Measurements from ENCODE around the gene ADSL. TPM values are rescaled to one million over a fixed set of nuclear protein-coding genes. Genes with fewer than 3 reads are reported as not detected.
A peak's percentile ranks its signal among the peaks of the same experiment; 100 is the strongest.

ADSL gene
- total RNA-seq, 1 donor from 2014 or later: 31.3 TPM

- Histone ChIP-seq H3K27me3 (no peaks in the 10 kb centered on the region), H3K4me3 (no peak overlapping the region), H3K9me3 (no peaks in the 10 kb centered on the region), H3K27ac (no peak overlapping the region), H3K4me1 (no peaks in the 10 kb centered on the region), H3K36me3 (peaks cover 7 to 11% of the 10 kb centered on the region in 2 donors)
- intact Hi-C loops (cut with DNase I): no loop called here
- DNase-seq (ENCODE audit: low spot score in 2 of 2): no peak
- TF ChIP-seq, protein P1, sequence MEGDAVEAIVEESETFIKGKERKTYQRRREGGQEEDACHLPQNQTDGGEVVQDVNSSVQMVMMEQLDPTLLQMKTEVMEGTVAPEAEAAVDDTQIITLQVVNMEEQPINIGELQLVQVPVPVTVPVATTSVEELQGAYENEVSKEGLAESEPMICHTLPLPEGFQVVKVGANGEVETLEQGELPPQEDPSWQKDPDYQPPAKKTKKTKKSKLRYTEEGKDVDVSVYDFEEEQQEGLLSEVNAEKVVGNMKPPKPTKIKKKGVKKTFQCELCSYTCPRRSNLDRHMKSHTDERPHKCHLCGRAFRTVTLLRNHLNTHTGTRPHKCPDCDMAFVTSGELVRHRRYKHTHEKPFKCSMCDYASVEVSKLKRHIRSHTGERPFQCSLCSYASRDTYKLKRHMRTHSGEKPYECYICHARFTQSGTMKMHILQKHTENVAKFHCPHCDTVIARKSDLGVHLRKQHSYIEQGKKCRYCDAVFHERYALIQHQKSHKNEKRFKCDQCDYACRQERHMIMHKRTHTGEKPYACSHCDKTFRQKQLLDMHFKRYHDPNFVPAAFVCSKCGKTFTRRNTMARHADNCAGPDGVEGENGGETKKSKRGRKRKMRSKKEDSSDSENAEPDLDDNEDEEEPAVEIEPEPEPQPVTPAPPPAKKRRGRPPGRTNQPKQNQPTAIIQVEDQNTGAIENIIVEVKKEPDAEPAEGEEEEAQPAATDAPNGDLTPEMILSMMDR (IDR thresholded peaks at IDR 0.05): no peak
Observed at GRCh38 chr22:40334899-40335298, 11.4 kb upstream of the ADSL start.

GRCh38 chr22:40335358-40335757, 10.9 kb upstream of the ADSL start:
- H3K9me3 ChIP-seq: no peaks in the 10 kb centered on the region
- TF ChIP-seq, protein P1 (IDR thresholded peaks at IDR 0.05): no peak
- no peak overlapping the region for H3K27ac ChIP-seq
- intact Hi-C loops (cut with DNase I): no loop called here
- H3K4me1 ChIP-seq: no peaks in the 10 kb centered on the region
- no peak for DNase-seq (ENCODE audit: low spot score in 2 of 2)
- no peaks in the 10 kb centered on the region for H3K27me3 ChIP-seq
- peaks cover 7 to 11% of the 10 kb centered on the region in 2 donors for H3K36me3 ChIP-seq
- no peak overlapping the region for H3K4me3 ChIP-seq

DNA sequence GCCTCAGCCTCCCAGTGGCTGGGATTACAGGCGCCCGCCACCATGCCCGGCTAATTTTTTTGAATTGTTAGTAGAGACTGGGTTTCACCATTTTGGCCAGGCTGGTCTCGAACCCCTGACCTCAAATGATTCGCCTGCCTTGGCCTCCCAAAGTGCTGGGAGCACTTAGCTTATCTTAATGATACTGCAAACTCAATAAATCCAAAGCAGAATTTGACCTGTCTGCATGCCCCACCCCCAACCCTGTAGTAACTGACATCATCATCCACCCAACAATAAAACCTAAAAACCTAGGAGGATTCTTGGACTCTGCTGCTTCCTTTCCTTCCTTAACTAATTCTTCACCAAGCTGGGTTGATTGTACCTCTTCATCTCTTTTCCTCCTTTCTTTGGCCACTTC, 6.3 kb upstream of the ADSL start:
- no peak for DNase-seq (ENCODE audit: low spot score in 2 of 2)
- Histone ChIP-seq H3K9me3 (no peaks in the 10 kb centered on the region), H3K4me3 (no peak overlapping the region), H3K4me1 (no peaks in the 10 kb centered on the region), H3K36me3 (no peaks in the 10 kb centered on the region), H3K27ac (no peak overlapping the region), H3K27me3 (no peaks in the 10 kb centered on the region)
- intact Hi-C loops (cut with DNase I): no loop called here
- TF ChIP-seq, protein P1 (IDR thresholded peaks at IDR 0.05): no peak

DNA sequence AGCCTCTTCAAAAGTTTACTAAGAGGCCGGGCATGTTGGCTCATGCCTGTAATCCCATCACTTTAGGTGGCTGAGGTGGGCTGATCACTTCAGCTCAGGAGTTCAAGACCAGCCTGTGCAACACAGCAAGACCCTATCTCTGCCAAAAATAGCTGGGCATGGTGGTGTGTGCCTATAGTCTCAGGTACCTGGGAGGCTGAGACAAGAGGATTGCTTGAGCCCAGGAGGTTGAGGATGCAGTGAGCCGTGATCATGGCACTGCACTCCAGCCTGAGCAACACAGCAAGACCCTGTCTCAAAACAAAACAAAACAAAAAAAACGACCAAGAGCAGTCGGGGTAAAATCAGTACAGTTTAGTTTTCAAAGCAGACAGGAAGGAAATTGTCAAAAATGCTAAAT, 4.7 kb upstream of the ADSL start:
- Histone ChIP-seq H3K4me1 (peaks cover 0 to 3% of the 10 kb centered on the region in 2 donors), H3K4me3 (no peak overlapping the region), H3K36me3 (no peaks in the 10 kb centered on the region), H3K27me3 (no peaks in the 10 kb centered on the region), H3K27ac (no peak overlapping the region), H3K9me3 (no peaks in the 10 kb centered on the region)
- no peak for DNase-seq (ENCODE audit: low spot score in 2 of 2)
- intact Hi-C loops (cut with DNase I): no loop called here
- TF ChIP-seq, protein P1 (IDR thresholded peaks at IDR 0.05): no peak

DNA sequence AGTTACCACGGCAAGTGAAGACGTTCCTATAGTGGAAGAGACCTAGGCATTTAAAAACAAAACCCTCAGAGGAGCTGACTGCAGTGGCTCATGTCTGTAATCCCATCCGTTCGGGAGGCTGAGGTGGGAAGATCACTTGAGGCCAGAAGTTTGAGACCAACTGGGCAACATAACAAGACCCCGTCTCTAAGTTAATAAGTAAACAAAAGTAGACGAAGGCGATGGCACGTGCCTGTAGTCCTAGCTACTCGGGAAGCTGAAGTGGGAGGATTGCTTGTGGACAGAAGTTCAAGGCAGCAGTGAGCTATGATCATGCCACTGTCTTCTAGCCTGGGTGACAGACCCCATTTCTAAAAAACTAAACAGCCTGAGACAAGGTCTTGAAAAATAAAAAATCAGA, 3.8 kb upstream of the ADSL start:
- TF ChIP-seq, protein P1 (IDR thresholded peaks at IDR 0.05): no peak
- Histone ChIP-seq H3K27me3 (no peaks in the 10 kb centered on the region), H3K36me3 (no peaks in the 10 kb centered on the region), H3K4me1 (peaks cover 6 to 10% of the 10 kb centered on the region in 2 donors), H3K9me3 (no peaks in the 10 kb centered on the region), H3K4me3 (no peak overlapping the region), H3K27ac (no peak overlapping the region)
- DNase-seq (ENCODE audit: low spot score in 2 of 2): no peak
- intact Hi-C loops (cut with DNase I): no loop called here

DNA sequence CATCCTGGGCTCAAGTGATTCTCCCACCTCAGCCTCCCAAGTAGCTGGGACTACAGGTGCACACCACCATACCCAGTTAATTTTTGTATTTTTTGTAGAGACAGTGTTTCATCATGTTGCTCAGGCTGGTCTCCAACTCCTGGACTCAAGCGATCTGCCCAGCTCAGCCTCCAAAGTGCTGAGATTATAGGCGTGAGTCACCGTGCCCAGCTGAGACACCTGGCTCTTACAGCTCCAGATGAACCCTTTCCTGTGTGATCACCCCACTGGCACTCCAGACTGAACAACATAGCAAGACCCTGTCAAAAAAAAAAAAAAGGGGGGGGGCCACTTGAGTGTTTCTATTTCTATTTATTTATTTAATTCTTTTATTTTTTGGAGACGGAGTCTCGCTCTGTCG, 1.0 kb upstream of the ADSL start:
- Histone ChIP-seq H3K4me3 (peak overlapping the region; percentile 66 to 93), H3K27me3 (no peaks in the 10 kb centered on the region), H3K4me1 (peaks cover 9 to 19% of the 10 kb centered on the region in 2 donors), H3K27ac (no peak overlapping the region), H3K9me3 (no peaks in the 10 kb centered on the region), H3K36me3 (peaks cover 2 to 9% of the 10 kb centered on the region in 2 donors)
- intact Hi-C loops (cut with DNase I): loop anchor here (5.0 kb wide), 3 partner anchors 68 to 813 kb away; partner anchors contain the start of genes RPS19BP1 and TNRC6B
- no peak for DNase-seq (ENCODE audit: low spot score in 2 of 2)
- TF ChIP-seq, protein P1 (IDR thresholded peaks at IDR 0.05): no peak

All from ascending aorta (tissue), 2 donors.